Stimulated activated CD8-positive, alpha-beta memory T cell treated with anti-CD3 and anti-CD28 coated beads, Interleukin-12 subunit alpha, Interleukin-12 subunit beta, amount 100 ng/mL, for 4 hours (primary cell): ENCODE measurements around the gene F2RL2.

ENCODE experiments used
- DNase-seq: peaks from one replicate; pipeline ENCODE4 v3.0.0-alpha.2; 2020; ENCODE audit warnings: low read depth

The F2RL2 gene, protein sequence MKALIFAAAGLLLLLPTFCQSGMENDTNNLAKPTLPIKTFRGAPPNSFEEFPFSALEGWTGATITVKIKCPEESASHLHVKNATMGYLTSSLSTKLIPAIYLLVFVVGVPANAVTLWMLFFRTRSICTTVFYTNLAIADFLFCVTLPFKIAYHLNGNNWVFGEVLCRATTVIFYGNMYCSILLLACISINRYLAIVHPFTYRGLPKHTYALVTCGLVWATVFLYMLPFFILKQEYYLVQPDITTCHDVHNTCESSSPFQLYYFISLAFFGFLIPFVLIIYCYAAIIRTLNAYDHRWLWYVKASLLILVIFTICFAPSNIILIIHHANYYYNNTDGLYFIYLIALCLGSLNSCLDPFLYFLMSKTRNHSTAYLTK

DNA sequence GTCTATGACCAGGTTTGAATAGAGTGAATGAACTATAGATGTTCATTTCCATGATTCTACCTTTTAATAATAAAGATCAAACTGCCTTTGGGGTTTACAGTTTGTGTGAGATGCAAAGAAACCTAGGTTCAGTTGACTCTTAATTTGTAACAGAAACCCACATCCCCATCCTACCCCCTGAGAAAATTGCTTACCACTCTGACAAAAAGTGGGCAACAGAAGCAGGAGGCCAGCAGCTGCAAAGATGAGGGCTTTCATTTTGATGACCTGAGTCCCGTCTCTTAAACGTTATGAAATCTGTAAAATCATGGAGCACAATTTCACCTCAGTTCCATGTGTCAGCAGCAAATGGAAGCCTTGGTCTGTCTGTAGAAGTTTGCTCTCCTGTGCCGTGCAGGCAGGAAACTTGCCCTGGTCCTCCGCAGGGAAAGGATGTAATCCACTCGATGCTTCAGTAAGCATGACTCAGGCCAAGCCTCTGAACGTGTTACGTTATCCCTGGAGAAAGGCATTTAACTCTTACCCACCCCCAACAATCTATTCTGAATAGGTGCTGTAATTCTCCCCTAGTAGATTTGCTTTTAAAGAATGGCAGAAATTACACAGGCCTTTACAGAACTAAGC, at the start of gene F2RL2:
Gene F2RL2, minus strand, starts transcription at position 431 of the 624 bp plus-strand sequence. Its CDS starts 173 bp downstream, at position 258.
- no peak for DNase-seq

DNA sequence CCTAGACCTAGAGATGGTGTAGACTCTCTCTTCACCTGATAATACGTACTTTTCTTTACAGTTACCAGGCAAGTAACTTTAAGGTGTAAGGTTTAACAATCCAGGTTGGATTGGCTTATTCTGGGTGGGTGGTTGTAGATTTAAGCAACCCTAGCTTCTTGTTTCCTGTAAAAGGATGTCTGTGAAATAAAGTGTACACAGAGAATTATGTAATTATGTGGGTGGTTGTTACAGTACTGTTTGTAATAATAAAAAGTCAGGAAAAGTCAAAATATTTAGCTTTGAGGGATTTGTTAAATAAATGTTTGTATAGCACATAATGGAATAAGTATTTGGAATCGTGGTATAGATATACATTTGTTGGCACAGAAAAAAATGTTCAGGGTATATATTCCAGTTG, 49.0 kb upstream of the F2RL2 start:
- no peak for DNase-seq

DNA sequence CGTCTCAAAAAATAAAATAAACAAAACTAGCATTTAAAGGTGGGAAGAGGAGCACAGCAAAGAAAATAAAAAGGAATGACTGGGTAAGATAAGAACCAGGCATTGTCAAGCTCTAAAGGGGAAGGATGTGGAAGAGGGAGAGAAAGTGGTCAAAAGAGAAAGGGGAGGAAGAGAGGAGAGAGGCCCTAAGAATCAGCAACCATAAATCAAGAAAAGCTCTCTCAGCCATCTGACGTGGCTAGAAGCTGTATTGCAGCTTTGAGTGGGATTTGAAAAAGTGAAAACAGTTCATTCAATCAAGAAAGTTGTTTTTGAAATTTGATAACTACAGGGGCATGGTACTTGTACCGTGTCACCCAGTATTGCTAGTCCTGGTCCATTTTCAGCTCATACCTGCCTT, 47.3 kb upstream of the F2RL2 start:
- no peak for DNase-seq

DNA sequence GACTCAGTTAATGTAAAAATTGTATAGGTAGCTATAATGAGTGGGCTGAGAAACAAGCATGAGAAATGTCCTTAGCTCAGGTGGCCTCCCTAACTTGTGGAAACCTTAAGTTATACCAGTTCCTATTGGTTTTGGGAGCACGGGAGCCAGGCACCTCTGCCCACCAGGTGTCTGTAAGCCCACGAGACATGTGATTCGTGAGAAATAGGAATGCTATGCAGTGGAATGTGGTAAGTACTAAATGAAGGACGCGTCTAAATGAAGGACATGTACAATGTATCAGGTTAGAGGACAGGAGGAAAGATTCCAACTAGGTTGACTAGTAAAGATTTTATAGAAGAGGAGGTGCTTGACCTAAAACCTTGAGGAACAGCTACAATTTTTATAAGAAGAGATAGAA, 46.0 kb upstream of the F2RL2 start:
- DNase-seq, result no peak

- no peak for DNase-seq
These were observed 44.3 kb upstream of the F2RL2 start for GRCh38 chr5:76667495-76667894.

GRCh38 chr5:76664079-76664478, 40.9 kb upstream of the F2RL2 start:
- DNase-seq, result no peak

- no peak for DNase-seq
These were observed 40.4 kb upstream of the F2RL2 start for GRCh38 chr5:76663573-76663972.

DNA sequence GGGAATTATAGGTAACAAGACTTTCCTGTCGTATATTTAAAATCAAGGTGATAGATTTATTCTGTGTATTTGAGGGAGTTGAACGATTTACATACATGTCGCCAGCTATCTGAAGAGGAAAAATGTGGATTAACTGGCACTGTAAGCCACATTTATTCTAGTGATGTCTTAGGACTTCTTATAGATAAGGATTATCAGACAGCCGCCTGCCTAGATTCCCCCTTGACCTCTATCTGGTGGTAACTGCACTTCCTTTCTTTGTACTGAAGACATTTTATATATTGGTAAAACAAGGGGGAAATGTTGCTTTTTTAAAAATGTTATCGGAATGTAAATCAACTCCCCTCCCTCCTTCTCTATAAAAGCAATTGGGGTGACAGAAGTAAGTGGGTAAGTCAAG, 39.3 kb upstream of the F2RL2 start:
- no peak for DNase-seq

DNA sequence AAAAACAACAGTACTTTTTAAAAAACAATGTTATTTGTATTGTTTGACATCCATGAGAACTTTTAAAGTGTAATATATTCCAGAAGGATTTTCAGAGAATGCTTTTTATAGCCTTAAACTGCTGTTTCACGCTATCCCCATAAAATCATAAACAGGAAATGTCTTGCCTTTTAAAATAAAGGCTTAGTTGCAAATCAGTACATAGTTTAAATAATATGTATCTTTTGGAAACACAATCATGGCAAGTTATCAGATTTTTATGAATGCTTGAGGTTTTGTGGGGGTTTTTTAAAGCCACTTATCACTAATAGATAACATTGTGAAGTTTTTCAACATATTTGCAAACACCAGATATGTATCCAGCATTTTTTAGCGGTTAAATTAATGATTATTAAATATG, 37.2 kb upstream of the F2RL2 start:
- no peak for DNase-seq

DNA sequence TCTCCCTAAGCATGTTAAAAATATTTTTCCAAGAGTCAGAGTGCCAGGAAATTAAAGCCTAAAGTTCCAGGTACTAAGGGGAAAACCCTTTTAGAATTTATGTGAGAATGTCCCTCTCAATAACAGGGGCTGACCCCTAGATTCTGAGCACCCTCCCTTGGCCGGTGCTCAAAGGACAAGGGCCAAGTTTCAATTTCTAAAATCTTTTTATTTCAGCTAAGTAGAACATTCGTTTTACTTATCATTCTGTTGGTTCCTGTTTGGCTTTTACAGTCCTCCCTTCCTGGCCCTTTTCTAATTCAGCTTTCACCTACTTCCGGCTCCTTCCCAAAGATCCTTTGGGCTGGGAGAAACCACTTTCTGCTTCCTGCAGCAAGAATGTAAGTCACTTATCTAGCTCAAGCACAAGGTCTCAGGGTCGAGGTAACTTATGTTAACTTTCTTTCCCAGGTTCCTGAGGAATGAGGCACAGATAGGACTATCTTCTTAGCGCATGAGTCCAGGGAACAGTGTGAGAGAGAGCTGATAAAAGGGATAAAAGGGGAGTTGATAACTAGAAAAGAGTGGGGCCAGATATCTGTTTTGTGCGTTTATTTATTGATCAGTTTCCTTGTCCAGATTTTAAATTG, 34.6 kb upstream of the F2RL2 start:
- no peak for DNase-seq

- DNase-seq, result no peak
These were observed 33.9 kb upstream of the F2RL2 start for GRCh38 chr5:76657091-76657490.

DNA sequence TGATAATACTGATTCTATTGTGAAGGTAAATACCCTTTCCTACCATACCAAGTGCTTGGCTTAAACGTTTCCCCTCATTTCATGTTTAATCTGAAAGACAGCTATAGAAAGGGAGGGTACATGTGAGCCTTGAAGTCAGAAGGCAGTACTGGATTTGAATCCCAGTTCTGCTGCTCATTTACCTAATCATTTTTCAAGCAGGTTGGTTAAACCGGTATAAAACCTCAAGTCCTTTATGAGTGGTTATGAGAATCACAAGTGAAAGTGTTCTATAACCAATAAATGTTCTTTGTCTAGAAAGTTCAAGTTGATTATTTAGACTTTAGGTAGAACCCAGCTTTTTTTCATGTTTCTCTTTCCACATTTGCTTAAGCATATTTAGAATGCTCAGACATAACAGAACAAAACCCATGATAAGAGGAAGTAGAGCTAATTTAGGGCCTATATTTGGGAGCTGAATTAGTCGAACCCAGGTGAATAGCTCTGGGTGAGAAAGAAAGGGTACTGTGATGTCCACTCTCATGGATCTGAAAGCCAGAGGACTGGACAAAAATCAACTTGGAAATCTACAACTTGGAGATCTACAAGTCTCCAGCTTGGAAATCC, 29.7 kb upstream of the F2RL2 start:
- no peak for DNase-seq

DNA sequence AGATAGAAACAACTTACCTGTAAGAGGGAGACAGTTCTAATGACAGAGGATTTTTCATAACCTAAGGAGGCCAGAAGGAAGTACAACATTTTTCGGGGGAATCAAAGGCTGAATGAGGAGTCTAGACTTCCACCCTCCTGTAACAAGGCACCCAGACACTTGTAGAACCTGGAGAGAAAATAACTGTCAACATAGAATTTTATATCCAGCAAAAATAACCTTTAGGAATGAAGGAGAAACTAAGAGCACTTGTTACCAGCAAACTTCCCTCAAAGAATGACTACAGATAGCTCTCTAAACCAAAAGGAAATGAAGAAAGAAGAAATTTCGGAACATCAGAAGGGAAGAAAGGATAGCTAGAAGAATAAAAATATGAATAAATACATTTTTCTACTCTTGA, 25.9 kb upstream of the F2RL2 start:
- DNase-seq, result no peak

DNA sequence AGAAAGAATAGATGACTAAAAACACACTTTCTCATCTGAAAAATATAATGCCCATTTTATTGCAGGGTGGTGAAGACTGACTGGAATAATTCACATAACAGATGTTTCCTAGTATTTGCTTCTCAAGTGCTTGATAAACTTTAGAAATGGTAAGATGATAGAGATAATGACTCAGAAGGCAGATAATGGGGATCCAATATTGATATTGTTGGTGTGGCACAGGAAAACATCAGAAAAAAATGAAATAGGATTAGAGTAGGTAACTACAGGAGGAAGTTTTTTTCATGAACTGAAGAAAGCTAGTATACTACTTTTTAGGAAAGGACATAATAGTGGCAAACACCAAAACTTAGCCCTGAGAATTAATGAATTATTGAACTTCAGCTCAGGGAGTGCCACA, 20.2 kb upstream of the F2RL2 start:
- DNase-seq, result no peak

DNA sequence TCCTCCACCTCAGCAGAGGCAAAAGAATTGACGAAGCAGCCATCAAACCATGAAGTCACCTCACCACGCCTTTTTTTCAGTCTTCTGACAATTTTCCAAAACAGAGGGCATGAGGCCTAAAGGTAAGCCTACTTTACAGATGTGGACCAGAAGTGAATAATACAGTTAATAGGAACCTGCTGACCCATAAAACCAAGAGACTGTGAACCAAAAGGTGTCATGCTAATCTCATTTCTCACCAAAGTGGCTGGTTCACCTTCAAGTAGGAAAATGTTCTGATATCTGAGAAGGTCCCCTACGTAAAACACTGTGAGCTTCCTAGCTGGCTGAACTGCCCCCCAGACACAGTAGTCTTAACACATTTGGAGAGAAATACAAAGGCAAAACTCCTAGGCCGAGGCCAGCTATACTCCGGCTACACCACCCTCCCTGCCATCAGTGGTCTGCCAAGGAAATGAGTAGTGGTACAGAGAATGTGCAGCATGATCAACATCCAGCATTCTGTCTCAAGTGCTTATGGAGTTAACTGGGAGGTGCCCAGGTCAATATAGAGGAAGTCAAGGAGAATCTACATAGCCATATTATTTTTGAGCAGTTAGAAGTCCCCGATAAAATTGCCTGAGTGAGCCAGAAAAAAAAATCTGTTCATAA, 19.3 kb upstream of the F2RL2 start:
- DNase-seq, result no peak

GRCh38 chr5:76641514-76642120, 18.4 kb upstream of the F2RL2 start:
- no peak for DNase-seq

DNA sequence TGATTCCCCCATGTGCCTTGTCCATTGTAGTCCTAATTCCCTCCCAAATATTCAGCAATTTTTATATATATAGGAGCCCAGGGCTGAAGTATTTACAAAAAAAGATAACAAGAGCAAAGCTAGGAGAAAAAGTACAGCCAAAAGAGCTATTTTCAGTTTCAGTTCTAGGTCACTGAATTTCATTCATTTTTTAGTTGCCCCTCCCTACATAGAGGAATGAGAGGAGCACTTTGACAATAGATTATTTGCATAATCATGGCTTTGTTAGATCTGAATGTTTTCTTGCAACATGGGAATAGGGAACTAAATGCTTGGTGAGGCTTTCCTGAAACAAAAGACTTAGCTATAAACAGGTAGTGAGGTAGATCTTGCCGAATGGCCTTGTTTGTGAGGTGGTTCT, 15.3 kb upstream of the F2RL2 start:
- DNase-seq, result no peak

GRCh38 chr5:76637490-76637889, 14.3 kb upstream of the F2RL2 start:
- no peak for DNase-seq

- DNase-seq, result no peak
These were observed 11.5 kb upstream of the F2RL2 start for GRCh38 chr5:76634661-76635060.

GRCh38 chr5:76626738-76627137, 3.5 kb upstream of the F2RL2 start:
- DNase-seq, result no peak

- no peak for DNase-seq
These were observed 2.0 kb upstream of the F2RL2 start for GRCh38 chr5:76625087-76625815.
